ENCODE data around the gene PPIE.

- TF ChIP-seq CTCF (IDR thresholded peaks at IDR 0.05; ENCODE audit: borderline replicate concordance, extremely low read depth, low read length, poor library complexity, severe bottlenecking) (no peak), EZH2 (IDR thresholded peaks at IDR 0.05; ENCODE audit: borderline replicate concordance, low read depth, low read length, severe bottlenecking) (no peak)
Observed at GRCh38 chr1:39779137-39779536, 40.5 kb downstream of the PPIE start.
